Omental fat pad (tissue), 4 donors: ENCODE data around the gene C1QTNF4. TPM values are rescaled to one million over a fixed set of nuclear protein-coding genes. Genes with fewer than 3 reads are reported as not detected.
"Not testable (repeated sequence)": the region's sequence is repeated elsewhere in the genome, so short reads cannot be mapped to it uniquely, and the experiment has no call there.

Source experiments
- ATAC-seq: fragments of 150-250 bp; one replicate; pipeline ENCODE4 v1.9.1; 2016; ENCODE audit warnings: mild to moderate bottlenecking, moderate library complexity; ENCODE audit not compliant: low FRiP score
- DNase-seq: peaks from one replicate; pipeline ENCODE4 v3.0.0-alpha.2; 2019; ENCODE audit warnings: low spot score
- total RNA-seq, 4 donors: library from RNA; depleted of rRNA; stranded (reverse); fragments of >200 nt; gene quantifications; one replicate each; pipeline ENCODE4 v1.1.0, GENCODE V29; 2016
- TF ChIP-seq, protein P1 (sequence below), 3 donors: fragments of 450-650 bp; IDR thresholded peaks; one replicate each; pipeline ENCODE4 v1.5.1; 2016 to 2017; ENCODE audit warnings: antibody characterized with exemption in 3 of 3, mild to moderate bottlenecking in 3 of 3, moderate library complexity in 2 of 3

Gene C1QTNF4
- total RNA-seq, 4 donors from 2014 or later = 0.88 to 3.6 (median 2.1) TPM

DNA sequence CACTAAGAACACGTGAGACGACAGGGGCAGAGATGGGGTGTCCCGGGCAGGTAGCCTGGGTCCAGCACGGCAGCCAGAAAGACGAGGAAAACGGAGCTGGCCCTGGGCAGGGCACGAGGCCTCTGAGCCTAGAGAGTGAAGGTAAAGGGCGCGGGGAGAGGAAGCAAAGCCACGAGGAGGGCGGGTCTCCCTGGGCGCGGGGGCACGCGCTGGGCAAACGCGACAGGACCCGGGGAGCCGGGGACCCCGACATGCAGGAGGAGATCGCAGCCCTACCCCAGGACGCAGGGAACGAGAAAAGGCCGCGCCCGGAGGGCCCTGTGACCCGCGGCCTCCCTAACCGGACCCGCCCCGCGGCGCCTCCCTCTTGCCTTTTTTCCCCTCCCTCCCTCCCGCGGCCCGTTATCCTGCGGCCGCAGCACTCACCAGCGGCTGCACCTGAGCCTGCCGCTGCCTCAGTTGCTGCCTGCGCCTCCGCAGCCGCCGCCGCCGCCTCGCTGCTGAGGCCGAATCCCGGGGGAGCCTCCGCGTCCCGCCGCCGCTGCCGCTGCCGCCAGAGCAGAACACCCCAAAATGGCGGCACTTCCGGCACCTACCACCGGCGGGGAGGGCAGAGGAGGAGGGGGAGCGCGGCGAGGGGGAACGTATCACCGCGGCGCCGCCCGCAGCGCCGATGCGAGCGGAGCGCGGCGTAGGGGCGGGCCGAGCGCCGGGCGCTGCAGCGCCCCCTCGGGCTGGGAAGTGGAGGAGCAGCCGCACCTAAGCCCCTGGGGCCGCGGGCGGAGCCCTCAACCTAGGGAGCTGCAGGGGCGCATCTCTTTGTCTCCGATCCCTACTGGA lies 41.4 kb downstream of the C1QTNF4 start, which contains the start of gene CELF1:
Gene CELF1 (minus strand): TSS at position 567 of the 840 bp plus-strand sequence. CDS start 53,609 bp downstream, outside the sequence.
- ATAC-seq (peak; percentile 98), DNase-seq (peak; percentile 75)
- TF ChIP-seq, protein P1, sequence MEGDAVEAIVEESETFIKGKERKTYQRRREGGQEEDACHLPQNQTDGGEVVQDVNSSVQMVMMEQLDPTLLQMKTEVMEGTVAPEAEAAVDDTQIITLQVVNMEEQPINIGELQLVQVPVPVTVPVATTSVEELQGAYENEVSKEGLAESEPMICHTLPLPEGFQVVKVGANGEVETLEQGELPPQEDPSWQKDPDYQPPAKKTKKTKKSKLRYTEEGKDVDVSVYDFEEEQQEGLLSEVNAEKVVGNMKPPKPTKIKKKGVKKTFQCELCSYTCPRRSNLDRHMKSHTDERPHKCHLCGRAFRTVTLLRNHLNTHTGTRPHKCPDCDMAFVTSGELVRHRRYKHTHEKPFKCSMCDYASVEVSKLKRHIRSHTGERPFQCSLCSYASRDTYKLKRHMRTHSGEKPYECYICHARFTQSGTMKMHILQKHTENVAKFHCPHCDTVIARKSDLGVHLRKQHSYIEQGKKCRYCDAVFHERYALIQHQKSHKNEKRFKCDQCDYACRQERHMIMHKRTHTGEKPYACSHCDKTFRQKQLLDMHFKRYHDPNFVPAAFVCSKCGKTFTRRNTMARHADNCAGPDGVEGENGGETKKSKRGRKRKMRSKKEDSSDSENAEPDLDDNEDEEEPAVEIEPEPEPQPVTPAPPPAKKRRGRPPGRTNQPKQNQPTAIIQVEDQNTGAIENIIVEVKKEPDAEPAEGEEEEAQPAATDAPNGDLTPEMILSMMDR (IDR thresholded peaks at IDR 0.05) = peak in 2 of 3 donors; percentile 67 to 86

DNA sequence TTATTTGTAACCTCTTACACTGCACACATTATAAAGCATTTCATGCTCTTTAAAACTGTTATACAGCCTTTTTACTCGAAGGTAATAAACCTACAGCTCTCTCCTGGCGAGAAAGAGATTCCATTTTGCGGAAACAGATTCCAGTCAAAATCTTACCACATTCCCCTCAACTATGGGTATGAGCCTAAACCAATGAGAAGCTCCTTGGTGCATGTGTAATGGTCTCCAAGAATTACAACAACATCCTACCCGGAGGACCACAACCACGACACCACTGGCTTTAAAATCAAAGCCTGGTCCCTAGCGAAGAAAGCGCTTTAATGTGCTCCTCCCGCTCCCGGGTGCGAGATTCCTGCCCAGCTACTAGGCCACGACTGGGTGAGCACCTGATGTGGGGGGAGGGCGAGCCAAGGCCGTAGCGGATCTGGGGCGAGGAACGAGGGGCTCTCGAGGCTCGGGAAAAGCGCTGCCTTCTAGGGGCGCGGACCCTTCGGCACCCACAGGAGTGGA lies 42.1 kb downstream of the C1QTNF4 start:
- peak; percentile 30 for ATAC-seq
- TF ChIP-seq, protein P1 (IDR thresholded peaks at IDR 0.05) = no peak
- DNase-seq = no peak

DNA sequence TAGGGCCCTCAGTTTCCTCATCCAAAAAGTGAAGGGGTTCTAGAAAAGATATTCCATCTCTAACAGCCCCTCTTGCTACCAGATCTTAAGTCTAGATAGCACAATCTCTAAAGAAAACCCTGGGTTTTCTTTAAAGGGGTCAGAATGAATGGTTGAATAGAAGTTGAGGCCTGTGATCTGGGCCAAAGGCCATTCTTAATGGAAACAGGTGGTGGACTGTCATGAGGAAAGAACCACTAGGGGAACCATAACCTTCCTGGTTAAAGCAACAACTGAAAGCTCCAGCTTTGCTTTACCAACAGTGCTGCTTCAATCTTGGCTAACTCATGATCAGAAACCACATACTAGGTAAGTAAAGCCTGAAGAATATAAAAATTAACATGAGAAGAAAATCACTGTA lies 43.1 kb downstream of the C1QTNF4 start:
- no peak for DNase-seq
- TF ChIP-seq, protein P1 (IDR thresholded peaks at IDR 0.05) = no peak
- ATAC-seq = no peak

DNA sequence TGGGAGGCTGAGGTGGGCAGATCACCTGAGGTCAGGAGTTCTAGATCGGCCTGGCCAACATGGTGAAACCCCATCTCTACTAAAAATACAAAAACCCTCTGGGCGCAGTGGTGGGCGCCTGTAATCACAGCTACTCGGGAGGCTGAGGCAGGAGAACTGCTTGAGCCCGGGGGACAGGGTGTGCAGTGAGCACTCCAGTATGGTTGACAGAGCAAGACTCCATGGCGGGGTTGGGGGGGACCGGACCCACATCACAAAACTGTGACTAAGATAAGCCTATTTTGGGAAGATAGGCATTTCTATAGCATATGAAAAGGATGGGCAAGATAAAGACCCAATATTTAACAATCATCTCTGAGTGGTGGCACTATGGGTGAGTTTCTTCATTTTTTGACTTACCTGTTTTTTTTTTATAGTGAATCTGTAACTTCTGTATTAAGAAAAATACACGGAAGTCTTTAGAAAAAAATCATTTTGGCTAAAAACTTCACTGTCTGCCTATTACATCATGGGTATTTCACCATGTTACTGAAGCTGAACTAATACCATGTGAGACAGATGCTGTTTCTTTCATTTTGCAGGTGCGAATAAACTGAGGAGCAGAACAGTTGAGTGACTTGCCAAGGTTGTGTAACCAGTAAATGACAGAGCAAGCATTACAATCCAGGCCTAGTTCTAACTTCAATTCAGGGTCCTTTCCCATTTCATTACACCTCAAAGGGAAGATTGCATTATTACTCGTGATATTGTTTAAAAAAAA lies 43.7 kb downstream of the C1QTNF4 start:
- TF ChIP-seq, protein P1 (IDR thresholded peaks at IDR 0.05) = no peak
- DNase-seq (no peak), ATAC-seq (no peak)

DNA sequence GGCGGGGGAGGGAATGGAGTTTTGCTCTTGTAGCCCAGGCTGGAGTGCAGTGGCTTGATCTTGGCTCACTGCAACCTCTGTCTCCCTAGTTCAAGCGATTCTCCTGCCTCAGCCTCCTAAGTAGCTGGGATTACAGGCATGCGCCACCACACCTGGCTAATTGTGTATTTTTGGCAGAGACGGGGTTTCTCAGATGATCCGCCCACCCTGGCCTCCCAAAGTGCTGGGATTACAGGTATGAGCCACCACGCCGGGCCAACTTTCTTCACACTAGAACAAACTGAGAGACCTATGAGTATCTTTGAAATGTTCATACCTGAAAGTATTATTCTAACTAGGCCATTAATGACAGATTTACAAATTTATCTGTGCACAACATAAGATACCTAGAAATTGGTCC lies 47.9 kb downstream of the C1QTNF4 start:
- DNase-seq, ATAC-seq: not testable (repeated sequence)

DNA sequence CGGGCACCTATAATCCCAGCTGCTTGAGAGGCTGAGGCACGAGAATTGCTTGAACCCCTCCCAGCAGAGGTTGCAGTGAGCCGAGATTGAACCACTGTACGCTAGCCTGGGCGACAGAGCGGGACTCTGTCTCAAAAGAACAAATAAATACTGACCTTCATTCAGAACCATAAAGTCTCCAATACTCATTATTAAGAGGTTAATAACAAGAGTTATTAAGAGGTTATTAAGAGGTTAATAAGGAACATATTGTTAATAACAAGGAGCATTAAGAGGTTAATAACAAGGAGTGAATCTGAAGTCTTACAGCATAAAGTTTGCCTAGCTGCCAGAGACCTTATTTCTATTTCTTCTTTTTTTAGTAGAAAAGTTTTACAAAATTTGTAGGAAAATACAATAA lies 48.9 kb downstream of the C1QTNF4 start:
- DNase-seq (no peak), ATAC-seq (no peak)
- TF ChIP-seq, protein P1 (IDR thresholded peaks at IDR 0.05) = no peak

DNA sequence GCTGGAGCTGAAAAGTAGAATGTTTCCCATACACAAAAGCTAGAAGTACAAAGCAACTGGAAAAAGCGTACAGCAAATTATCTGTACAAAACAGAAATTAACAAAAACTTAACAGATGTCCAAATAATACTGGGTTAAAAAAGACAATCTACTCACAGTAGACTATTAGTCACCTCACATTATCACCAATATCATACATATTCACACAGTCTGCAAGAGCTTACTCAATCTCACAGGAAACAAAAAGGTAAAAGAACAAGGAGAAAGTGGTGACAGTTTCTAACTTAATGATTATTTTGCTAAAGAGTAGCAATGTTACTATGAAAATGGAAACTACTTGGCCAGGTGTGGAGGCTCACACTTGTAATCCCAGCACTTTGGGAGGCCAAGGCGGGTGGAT lies 53.1 kb downstream of the C1QTNF4 start:
- DNase-seq (no peak), ATAC-seq (no peak)
- TF ChIP-seq, protein P1 (IDR thresholded peaks at IDR 0.05) = no peak
